ENCODE measurements around the gene TWSG1. TPM values are rescaled to one million over a fixed set of nuclear protein-coding genes. Genes with fewer than 3 reads are reported as not detected.
A peak's percentile ranks its signal among the peaks of the same experiment; 100 is the strongest.
"Not testable (repeated sequence)": the region's sequence is repeated elsewhere in the genome, so short reads cannot be mapped to it uniquely, and the experiment has no call there.

Gene TWSG1
- total and polyA plus RNA-seq, 2 of the 13 experiments (the other 11 are each of a cell fraction or from before 2014, with no cell fraction given), result 6.6 to 9.4 TPM

GRCh38 chr18:9373254-9373653 lies 38.7 kb downstream of the TWSG1 start:
- peak; percentile 43 to 63; a peak in 2 of 4 replicates for TF ChIP-seq MAFK (conservative IDR thresholded peaks at IDR 0.05 in 1 of 2, IDR thresholded peaks at IDR 0.05 in 1 of 2; ENCODE audit: low read length in 2 of 2)
- in situ Hi-C loops (cut with HindIII; ENCODE audit: extremely low pct_ligation_motif_present, low pct_unique_long_range_greater_than_20kb); H3K27ac ChIP-seq (ENCODE audit: extremely low read length, insufficient read depth, low read length); FAIRE-seq; DNase-seq (ENCODE audit: low spot score); BruUV-seq (replicated peaks); intact Hi-C loops (cut with micrococcal nuclease; ENCODE audit: unreplicated experiment); H3K36me3 ChIP-seq (replicated peaks in 1 of 2; ENCODE audit: control insufficient read depth in 1 of 2, insufficient read depth in 2 of 2, low read length in 2 of 2); CTCF ChIA-PET (ENCODE audit: low intra/inter-chr PET ratio, low total read pairs); H4K20me1 ChIP-seq (ENCODE audit: insufficient read depth, low read length); H3K4me3 ChIP-seq (replicated peaks in 1 of 3; ENCODE audit: insufficient read depth in 1 of 3, low read depth in 2 of 3, low read length in 3 of 3); H3K4me1 ChIP-seq (ENCODE audit: insufficient read depth, low read length); H2AFZ ChIP-seq (ENCODE audit: low read length); H3K4me2 ChIP-seq (ENCODE audit: low read depth, low read length); H3K79me2 ChIP-seq (ENCODE audit: insufficient read depth, low read length); H3K9ac ChIP-seq (ENCODE audit: insufficient read depth, low read depth, low read length); H3K27me3 ChIP-seq (ENCODE audit: control insufficient read depth in 1 of 2, insufficient read depth in 2 of 2, low read length in 2 of 2); ATAC-seq; POLR2A ChIA-PET; H3K9me3 ChIP-seq (ENCODE audit: low read length): not testable (repeated sequence)
- WGBS (ENCODE audit: low lambda C conversion rate), result 50% methylated on average over 1 of the region's 1 CpG

GRCh38 chr18:9379118-9379517 lies 44.5 kb downstream of the TWSG1 start:
- H3K4me2 ChIP-seq (ENCODE audit: low read depth, low read length), result no peak overlapping the region
- H3K36me3 ChIP-seq (replicated peaks in 1 of 2; ENCODE audit: control insufficient read depth in 1 of 2, insufficient read depth in 2 of 2, low read length in 2 of 2), result no peaks in the 10 kb centered on the region
- no TSS peak for BruUV-seq (replicated peaks)
- TF ChIP-seq KLF6 (CRISPR knock-in tag; IDR thresholded peaks at IDR 0.05) (no peak), HNRNPH1 (optimal IDR thresholded peaks at IDR 0.05; ENCODE audit: low read depth, low read length) (no peak), ZSCAN9 (CRISPR knock-in tag; IDR thresholded peaks at IDR 0.05; ENCODE audit: borderline replicate concordance) (no peak), ZNF432 (CRISPR knock-in tag; IDR thresholded peaks at IDR 0.05; ENCODE audit: borderline replicate concordance) (no peak), ZFP90 (CRISPR knock-in tag; IDR thresholded peaks at IDR 0.05; ENCODE audit: borderline replicate concordance) (no peak), ZBTB7B (CRISPR knock-in tag; IDR thresholded peaks at IDR 0.05) (no peak), TERF1 (CRISPR knock-in tag; IDR thresholded peaks at IDR 0.05) (no peak), ELF1 (CRISPR knock-in tag; IDR thresholded peaks at IDR 0.05) (no peak), MED8 (CRISPR knock-in tag; IDR thresholded peaks at IDR 0.05; ENCODE audit: insufficient replicate concordance) (no peak), RFXANK (CRISPR knock-in tag; IDR thresholded peaks at IDR 0.05) (no peak), PHF21A (CRISPR knock-in tag; IDR thresholded peaks at IDR 0.05) (no peak), ZNF775 (CRISPR knock-in tag; IDR thresholded peaks at IDR 0.05; ENCODE audit: borderline replicate concordance) (no peak), ZNF343 (CRISPR knock-in tag; IDR thresholded peaks at IDR 0.05) (no peak), NFYC (CRISPR knock-in tag; IDR thresholded peaks at IDR 0.05) (no peak), ZNF777 (CRISPR knock-in tag; IDR thresholded peaks at IDR 0.05) (no peak)
- no peak overlapping the region for H3K27ac ChIP-seq (ENCODE audit: extremely low read length, insufficient read depth, low read length)
- ATAC-seq (no peak), DNase-seq (ENCODE audit: low spot score) (no peak), FAIRE-seq (no peak)
- no peaks in the 10 kb centered on the region for H3K27me3 ChIP-seq (ENCODE audit: control insufficient read depth in 1 of 2, insufficient read depth in 2 of 2, low read length in 2 of 2)
- no peaks in the 10 kb centered on the region for H3K4me1 ChIP-seq (ENCODE audit: insufficient read depth, low read length)
- CTCF ChIA-PET (ENCODE audit: low intra/inter-chr PET ratio, low total read pairs), result no interaction called here
- in situ Hi-C loops (cut with HindIII; ENCODE audit: extremely low pct_ligation_motif_present, low pct_unique_long_range_greater_than_20kb), result no loop called here
- no peak overlapping the region for H3K9ac ChIP-seq (ENCODE audit: insufficient read depth, low read depth, low read length)
- H3K4me3 ChIP-seq (replicated peaks in 1 of 3; ENCODE audit: insufficient read depth in 1 of 3, low read depth in 2 of 3, low read length in 3 of 3), result no peak overlapping the region
- no peaks in the 10 kb centered on the region for H3K79me2 ChIP-seq (ENCODE audit: insufficient read depth, low read length)
- no peaks in the 10 kb centered on the region for H4K20me1 ChIP-seq (ENCODE audit: insufficient read depth, low read length)
- H2AFZ ChIP-seq (ENCODE audit: low read length), result no peak overlapping the region
- WGBS (ENCODE audit: low lambda C conversion rate), result 91% methylated on average over 6 of the region's 6 CpGs
- POLR2A ChIA-PET, result no interaction called here
- H3K9me3 ChIP-seq (ENCODE audit: low read length), result no peaks in the 10 kb centered on the region
- intact Hi-C loops (cut with micrococcal nuclease; ENCODE audit: unreplicated experiment), result no loop called here

Data from HepG2 (cell line).